ENCODE data around the gene MTHFD2.

DNA sequence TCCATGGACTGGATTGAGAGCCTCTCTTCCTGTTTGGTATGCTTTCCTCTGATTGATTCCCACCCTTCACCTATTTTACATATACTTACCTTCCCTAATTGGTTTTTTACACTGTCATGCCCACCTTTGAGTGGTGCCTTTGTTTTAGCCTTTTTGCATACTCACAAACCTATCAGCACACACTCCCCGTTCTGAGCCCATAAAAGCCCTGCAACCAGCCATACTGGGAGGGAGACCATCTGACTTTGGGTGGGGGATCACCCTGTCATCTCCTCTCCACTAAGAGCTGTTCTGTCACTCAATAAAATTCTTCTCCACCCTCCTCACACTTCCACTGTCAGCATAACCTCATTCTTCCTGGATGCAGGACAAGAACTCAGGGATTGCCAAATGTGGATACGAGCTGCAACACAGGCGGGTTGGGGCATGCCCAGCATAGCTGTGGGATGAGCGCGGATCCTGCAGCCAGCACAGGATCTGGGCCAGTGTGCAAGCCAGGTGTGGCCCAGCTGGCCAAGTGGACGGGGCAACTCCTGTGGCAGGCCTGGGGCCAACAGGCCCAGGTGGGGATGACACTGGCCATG, 10.3 kb upstream of the MTHFD2 start:
- TF ChIP-seq SIN3A (IDR thresholded peaks at IDR 0.05; ENCODE audit: borderline replicate concordance, insufficient read depth, low read length) (no peak), POLR2AphosphoS5 (IDR thresholded peaks at IDR 0.05; ENCODE audit: low read depth, low read length) (no peak), REST (IDR thresholded peaks at IDR 0.05; ENCODE audit: insufficient read depth in 1 of 2, low read depth in 2 of 2, low read length in 2 of 2) (no peak), FOXP2 (optimal IDR thresholded peaks at IDR 0.05; ENCODE audit: borderline replicate concordance, extremely low read depth, extremely low read length, insufficient read depth) (no peak)
